K562 (cell line): ENCODE measurements around the gene TEX48. TPM values are rescaled to one million over a fixed set of nuclear protein-coding genes. Genes with fewer than 3 reads are reported as not detected.

ENCODE experiments used
- ATAC-seq: fragments of 200-7000 bp; cut with Tn5 transposase; 3 replicates; pipeline ENCODE4 v1.9.1; 2020; ENCODE audit warnings: moderate library complexity
- BruUV-seq: library from RNA; stranded (reverse); fragments of 400-500 nt; replicated peaks from 2 replicates; lab custom pipeline; 2021; lab: Mats Ljungman, UMichigan
- CTCF ChIA-PET: fragments of 300-600 bp; formaldehyde crosslinking; extraction: SDS; loops from one replicate; lab custom pipeline; 2021; ENCODE audit warnings: low intra/inter-chr PET ratio; lab: Yijun Ruan, JAX
- POLR2A ChIA-PET: fragments of 300-600, 350-650 bp; sonication (Branson Sonifier 250); formaldehyde crosslinking; extraction: SDS; loops from one replicate; lab custom pipeline; 2021; ENCODE audit warnings: antibody characterized with exemption, inconsistent platforms; lab: Yijun Ruan, JAX
- DNase-seq, 4 experiments: peaks; one replicate each; pipeline versions ENCODE4 v3.0.0 to v3.0.0-alpha.2; 2011 to 2018; ENCODE audit warnings: low spot score in 3 of 4, mixed read lengths in 3 of 4; ENCODE audit errors: extremely low read depth in 1 of 4
- FAIRE-seq: peaks from 2 replicates; lab custom pipeline; 2011; peaks lifted over from hg19 to GRCh38; lab: Jason Lieb, UNC
- H2AFZ ChIP-seq: 2 replicates; pipeline ENCODE4 v1.6.0; 2011; ENCODE audit warnings: low read depth, low read length, control low read depth, inconsistent platforms
- H3K27ac ChIP-seq: fragments of 200-600 bp; 3 replicates; pipeline ENCODE4 v1.8.0; 2011; ENCODE audit warnings: low read depth, mild to moderate bottlenecking, control low read depth, inconsistent platforms, low read length, moderate library complexity, mixed read lengths; ENCODE audit errors: extremely low read depth
- H3K27me3 ChIP-seq, 2 experiments: fragments of 300-600 bp in 1 of 2; 2 replicates in 1 of 2; 3 replicates in 1 of 2; pipeline versions ENCODE4 v1.6.0 to v1.8.0; 2011; ENCODE audit warnings: inconsistent platforms in 2 of 2, low read length in 2 of 2, mild to moderate bottlenecking in 1 of 2, mixed read lengths in 1 of 2, moderate library complexity in 1 of 2; ENCODE audit not compliant: control insufficient read depth in 2 of 2, insufficient read depth in 2 of 2
- H3K36me3 ChIP-seq: fragments of 300-600 bp; 3 replicates; pipeline ENCODE4 v1.8.0; 2011; ENCODE audit warnings: mild to moderate bottlenecking, low read length, inconsistent platforms; ENCODE audit not compliant: control insufficient read depth, insufficient read depth
- H3K4me1 ChIP-seq, 2 experiments: fragments of 200-600 bp in 1 of 2; replicated peaks in 1 of 2; 2 replicates in 1 of 2; 3 replicates in 1 of 2; pipeline versions ENCODE4 v1.5.1 to v1.8.0; 2011; ENCODE audit warnings: inconsistent platforms in 2 of 2, low read length in 2 of 2, mild to moderate bottlenecking in 1 of 2, mixed read lengths in 1 of 2, moderate library complexity in 1 of 2; ENCODE audit not compliant: control insufficient read depth in 2 of 2, insufficient read depth in 2 of 2
- H3K4me2 ChIP-seq: 2 replicates; pipeline ENCODE4 v1.6.1; 2011; ENCODE audit warnings: low read length, control low read depth, inconsistent platforms, mixed read lengths; ENCODE audit not compliant: insufficient read depth
- H3K4me3 ChIP-seq: fragments of 200-600 bp; sonication (generic), shearing (Covaris generic); 2 replicates; pipeline ENCODE4 v1.5.1; 2016; ENCODE audit warnings: control low read depth, inconsistent platforms
- H3K79me2 ChIP-seq: fragments of 200-600 bp; 3 replicates; pipeline ENCODE4 v1.8.0; 2011; ENCODE audit warnings: low read length, inconsistent platforms; ENCODE audit not compliant: control insufficient read depth, insufficient read depth
- H3K9ac ChIP-seq, 2 experiments: 2 replicates each; pipeline versions ENCODE4 v1.6.0 to v1.6.1; 2011; ENCODE audit warnings: low read depth in 2 of 2, low read length in 2 of 2, control low read depth in 1 of 2, inconsistent platforms in 1 of 2, mild to moderate bottlenecking in 1 of 2, mixed read lengths in 1 of 2; ENCODE audit not compliant: insufficient read depth in 1 of 2
- H3K9me1 ChIP-seq: one replicate; pipeline ENCODE4 v1.6.0; 2011; ENCODE audit warnings: inconsistent platforms, mild to moderate bottlenecking, low read length, moderate library complexity; ENCODE audit not compliant: control insufficient read depth, insufficient read depth
- H3K9me3 ChIP-seq: replicated peaks from 2 replicates; pipeline ENCODE4 v1.5.1; 2011; ENCODE audit warnings: low read depth, low read length, inconsistent platforms; ENCODE audit not compliant: control insufficient read depth, insufficient read depth
- H4K20me1 ChIP-seq: replicated peaks from 2 replicates; pipeline ENCODE4 v1.6.1; 2011; ENCODE audit warnings: low read length, inconsistent platforms, mixed read lengths; ENCODE audit not compliant: control insufficient read depth, insufficient read depth
- CBX2 ChIP-seq: fragments of 200-600 bp; sonication (generic); IDR thresholded peaks from one replicate; pipeline ENCODE4 v1.6.1; 2012; ENCODE audit warnings: mild to moderate bottlenecking, low read length, inconsistent platforms; ENCODE audit not compliant: insufficient read depth, poor library complexity, severe bottlenecking
- NFIC ChIP-seq: fragments of 450-650 bp; IDR thresholded peaks from 2 replicates; pipeline ENCODE4 v1.6.1; 2017; ENCODE audit warnings: mild to moderate bottlenecking, inconsistent platforms
- RAD21 ChIP-seq, 2 experiments: fragments of 250-450 bp in 1 of 2; fragments of 450-650 bp in 1 of 2; sonication (Bioruptor Pico) in 1 of 2; formaldehyde crosslinking in 1 of 2; IDR thresholded peaks in 1 of 2; conservative IDR thresholded peaks in 1 of 2; 2 replicates each; pipeline versions ENCODE4 v1.4.0 to v1.8.0; 2020 to 2022; ENCODE audit warnings: mild to moderate bottlenecking in 2 of 2, moderate library complexity in 1 of 2
- WGBS: fragments of 100-300 bp; shearing (Covaris generic); methylation state at CpG from one replicate; pipeline ENCODE4 v1.1.6; 2016; ENCODE audit warnings: low coverage, mixed read lengths; ENCODE audit not compliant: insufficient coverage; ENCODE audit errors: missing lambda C conversion rate; 5-methylcytosine and 5-hydroxymethylcytosine counted together
- in situ Hi-C: fragments of 300-500 bp; cut with MboI; formaldehyde crosslinking; loops from 4 replicates; pipeline ENCODE4 v1.15.0; 2018; ENCODE audit warnings: inconsistent platforms, mixed read lengths
- intact Hi-C: fragments of 100-400 bp; cut with micrococcal nuclease; formaldehyde crosslinking; loops from 2 replicates; pipeline ENCODE4 v1.14.2; 2022
- polyA plus RNA-seq, 8 experiments: library from polyadenylated mRNA; depleted of rRNA in 4 of 8; stranded (reverse) in 5 of 8; unstranded in 3 of 8; fragments of >200 nt; fragmentation: Nextera tagmentation in 2 of 8; fragmentation: Illumina TruSeq in 1 of 8; extraction: Ambion mirVana in 2 of 8; extraction: Trizol in 1 of 8; gene quantifications; 2 replicates each; pipeline versions ENCODE4 v1.2.1 to v1.2.3, GENCODE V29; 2011 to 2014; ENCODE audit warnings: inconsistent platforms in 1 of 8, missing spikeins in 1 of 8
- total RNA-seq, 7 experiments: library from RNA; depleted of rRNA in 6 of 7; stranded (reverse); fragments of >200 nt in 6 of 7; fragmentation: Illumina TruSeq in 2 of 7; extraction: Trizol in 2 of 7; gene quantifications; 2 replicates each; pipeline versions ENCODE4 v1.2.1 to v1.2.3, GENCODE V29; 2011 to 2021; ENCODE audit warnings: low replicate concordance in 1 of 7
- TF ChIP-seq, protein P1 (sequence below): IDR thresholded peaks from 3 replicates; pipeline ENCODE4 v1.6.1; 2011; ENCODE audit warnings: borderline replicate concordance, mild to moderate bottlenecking, moderate library complexity; ENCODE audit not compliant: insufficient read length; ENCODE audit errors: extremely low read depth

The TEX48 gene
- total and polyA plus RNA-seq, 9 of the 15 experiments (the other 6 are each of a cell fraction or from before 2014, with no cell fraction given), result not detected

DNA sequence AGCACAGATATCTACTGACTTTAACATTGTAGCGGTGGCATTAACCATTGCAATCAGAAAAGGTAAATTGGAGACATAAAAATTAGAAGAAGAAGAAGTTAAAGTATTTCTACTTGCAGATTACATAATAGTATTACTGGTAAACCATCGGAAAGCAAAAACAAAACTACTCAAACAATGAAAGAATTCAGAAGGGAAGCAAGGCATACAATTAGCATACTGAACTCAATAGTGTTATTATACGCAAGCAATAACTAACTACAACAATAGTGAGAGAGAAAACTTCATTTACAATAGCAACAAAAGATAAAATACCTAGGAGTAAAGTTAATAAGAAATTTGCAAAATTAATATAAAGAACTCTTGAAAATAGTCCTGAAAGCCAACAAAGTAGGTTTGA, 17.8 kb downstream of the TEX48 start:
- no peaks in the 10 kb centered on the region; the same call in 1 of the 2 replicates for H4K20me1 ChIP-seq
- in situ Hi-C loops (no loop called here), intact Hi-C loops (loop anchor here (5.0 kb wide), 2 partner anchors 73 to 248 kb away; no protein-coding TSS in a partner anchor)
- H3K27me3 ChIP-seq, result peaks cover 15 to 54% of the 10 kb centered on the region in 2 experiments; a peak in 4 of 5 replicates
- ChIA-PET CTCF (interaction anchor here (3.5 kb wide), 1 partner anchor 350 kb away, joined by 15 read pairs; no protein-coding TSS in a partner anchor), POLR2A (no interaction called here)
- H3K9me1 ChIP-seq, result no peaks in the 10 kb centered on the region
- no peak for TF ChIP-seq NFIC
- peak; percentile 48 for TF ChIP-seq CBX2
- no peaks in the 10 kb centered on the region for H3K9me3 ChIP-seq
- H3K9ac ChIP-seq, result no peak overlapping the region
- H3K4me1 ChIP-seq, result no peaks in the 10 kb centered on the region
- H2AFZ ChIP-seq, result no peak overlapping the region
- DNase-seq (no peak), FAIRE-seq (no peak), ATAC-seq (no peak)
- H3K27ac ChIP-seq, result no peak overlapping the region
- 2% methylated on average over 3 of the region's 3 CpGs for WGBS
- BruUV-seq, result no TSS peak
- no peaks in the 10 kb centered on the region for H3K79me2 ChIP-seq
- H3K4me2 ChIP-seq, result no peak overlapping the region
- H3K36me3 ChIP-seq, result no peaks in the 10 kb centered on the region
- H3K4me3 ChIP-seq, result no peak overlapping the region

GRCh38 chr9:114662081-114662989, 19.7 kb downstream of the TEX48 start:
- DNase-seq (peak; percentile 66 to 82 (median 79)), ATAC-seq (peak; percentile 95), FAIRE-seq (peak; percentile 66)
- Histone ChIP-seq H3K9me1 (no peaks in the 10 kb centered on the region), H3K27me3 (peaks cover 13 to 59% of the 10 kb centered on the region in 2 experiments; a peak in 4 of 5 replicates), H3K79me2 (no peaks in the 10 kb centered on the region), H3K9me3 (no peaks in the 10 kb centered on the region), H3K36me3 (no peaks in the 10 kb centered on the region), H4K20me1 (no peaks in the 10 kb centered on the region; the same call in 1 of the 2 replicates), H3K4me2 (no peak overlapping the region), H3K27ac (no peak overlapping the region), H3K4me3 (no peak overlapping the region), H3K4me1 (no peaks in the 10 kb centered on the region), H2AFZ (no peak overlapping the region), H3K9ac (peak overlapping the region in 1 of 2 experiments; percentile 33; a peak in 1 of 4 replicates)
- ChIA-PET CTCF (interaction anchor here (0.9 to 3.5 kb wide), 3 partner anchors 76 to 352 kb away, joined by 3 to 15 read pairs (median 5); no protein-coding TSS in a partner anchor), POLR2A (no interaction called here)
- in situ Hi-C loops (no loop called here), intact Hi-C loops (loop anchor here (1.0 to 5.0 kb wide), 3 partner anchors 75 to 352 kb away; no protein-coding TSS in a partner anchor)
- 1% methylated on average over 9 of the region's 10 CpGs for WGBS
- BruUV-seq, result no TSS peak
- TF ChIP-seq, protein P1, sequence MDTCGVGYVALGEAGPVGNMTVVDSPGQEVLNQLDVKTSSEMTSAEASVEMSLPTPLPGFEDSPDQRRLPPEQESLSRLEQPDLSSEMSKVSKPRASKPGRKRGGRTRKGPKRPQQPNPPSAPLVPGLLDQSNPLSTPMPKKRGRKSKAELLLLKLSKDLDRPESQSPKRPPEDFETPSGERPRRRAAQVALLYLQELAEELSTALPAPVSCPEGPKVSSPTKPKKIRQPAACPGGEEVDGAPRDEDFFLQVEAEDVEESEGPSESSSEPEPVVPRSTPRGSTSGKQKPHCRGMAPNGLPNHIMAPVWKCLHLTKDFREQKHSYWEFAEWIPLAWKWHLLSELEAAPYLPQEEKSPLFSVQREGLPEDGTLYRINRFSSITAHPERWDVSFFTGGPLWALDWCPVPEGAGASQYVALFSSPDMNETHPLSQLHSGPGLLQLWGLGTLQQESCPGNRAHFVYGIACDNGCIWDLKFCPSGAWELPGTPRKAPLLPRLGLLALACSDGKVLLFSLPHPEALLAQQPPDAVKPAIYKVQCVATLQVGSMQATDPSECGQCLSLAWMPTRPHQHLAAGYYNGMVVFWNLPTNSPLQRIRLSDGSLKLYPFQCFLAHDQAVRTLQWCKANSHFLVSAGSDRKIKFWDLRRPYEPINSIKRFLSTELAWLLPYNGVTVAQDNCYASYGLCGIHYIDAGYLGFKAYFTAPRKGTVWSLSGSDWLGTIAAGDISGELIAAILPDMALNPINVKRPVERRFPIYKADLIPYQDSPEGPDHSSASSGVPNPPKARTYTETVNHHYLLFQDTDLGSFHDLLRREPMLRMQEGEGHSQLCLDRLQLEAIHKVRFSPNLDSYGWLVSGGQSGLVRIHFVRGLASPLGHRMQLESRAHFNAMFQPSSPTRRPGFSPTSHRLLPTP, result no peak
- TF ChIP-seq RAD21 (CRISPR knock-in tag; conservative IDR thresholded peaks at IDR 0.05 in 1 of 2, IDR thresholded peaks at IDR 0.05 in 1 of 2), result peak; percentile 47 to 73; a peak in 3 of 4 replicates
